ENCODE results near the gene ERFE.

DNA sequence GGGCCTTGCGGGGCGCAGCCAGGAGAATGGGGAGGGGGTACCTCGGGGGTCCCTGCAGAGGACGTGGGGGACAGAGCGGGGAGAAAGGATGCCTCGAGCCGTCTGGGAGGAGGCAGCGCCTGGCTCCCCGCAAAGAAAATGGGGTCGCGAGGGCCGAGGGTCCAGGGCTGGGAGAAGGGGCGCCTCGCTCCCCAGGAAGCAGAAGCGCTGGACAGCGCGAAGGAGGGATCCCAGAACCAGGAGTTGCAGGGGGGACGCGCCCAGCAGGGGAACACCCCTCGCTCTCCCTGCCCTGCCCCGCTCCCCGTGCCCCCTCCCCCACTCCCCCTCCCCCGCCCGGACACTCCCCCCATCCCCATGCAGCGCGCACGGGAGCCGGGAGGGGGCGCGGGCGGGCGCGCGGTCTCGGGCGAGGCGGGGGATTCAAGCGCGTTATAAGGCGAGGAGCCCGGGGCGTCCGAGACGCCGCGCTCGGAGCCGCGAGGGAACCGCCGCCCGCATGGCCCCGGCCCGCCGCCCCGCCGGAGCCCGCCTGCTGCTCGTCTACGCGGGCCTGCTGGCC is at the start of gene ERFE:
- TF ChIP-seq CTCF (conservative IDR thresholded peaks at IDR 0.05) (0 out of 2 replicates have a peak, but pooled peaks have one; percentile 11), EZH2 (IDR thresholded peaks at IDR 0.05; ENCODE audit: low read depth) (no peak)
